Glomerular visceral epithelial cell (primary cell): ENCODE data around the gene ST6GAL2.

Experiments
- DNase-seq: peaks from one replicate; pipeline ENCODE4 v3.0.0-alpha.2; 2016; ENCODE audit errors: extremely low spot score

Gene ST6GAL2

GRCh38 chr2:106863387-106863786 lies 22.6 kb downstream of the ST6GAL2 start:
- no peak for DNase-seq

- no peak for DNase-seq
Observed at GRCh38 chr2:106859498-106859897, 26.5 kb downstream of the ST6GAL2 start.

GRCh38 chr2:106858810-106859209 lies 27.2 kb downstream of the ST6GAL2 start:
- DNase-seq, result no peak

GRCh38 chr2:106857882-106858478 lies 28.0 kb downstream of the ST6GAL2 start:
- DNase-seq, result no peak

- DNase-seq, result no peak
Observed at GRCh38 chr2:106853631-106854030, 32.3 kb downstream of the ST6GAL2 start.

- DNase-seq, result no peak
Observed at GRCh38 chr2:106851881-106852501, 34.0 kb downstream of the ST6GAL2 start.

GRCh38 chr2:106851087-106851874 lies 34.7 kb downstream of the ST6GAL2 start:
- DNase-seq, result no peak

- DNase-seq, result no peak
Observed at GRCh38 chr2:106849253-106849652, 36.7 kb downstream of the ST6GAL2 start.

- DNase-seq, result no peak
Observed at GRCh38 chr2:106847366-106847765, 38.6 kb downstream of the ST6GAL2 start.

GRCh38 chr2:106845716-106846115 lies 40.3 kb downstream of the ST6GAL2 start:
- no peak for DNase-seq

- no peak for DNase-seq
Observed at GRCh38 chr2:106843910-106844250, 42.1 kb downstream of the ST6GAL2 start.

- no peak for DNase-seq
Observed at GRCh38 chr2:106843001-106843909, 42.7 kb downstream of the ST6GAL2 start.

GRCh38 chr2:106841886-106842645 lies 43.9 kb downstream of the ST6GAL2 start:
- no peak for DNase-seq

GRCh38 chr2:106840818-106841217 lies 45.1 kb downstream of the ST6GAL2 start:
- DNase-seq, result no peak

GRCh38 chr2:106839849-106840595 lies 45.9 kb downstream of the ST6GAL2 start:
- DNase-seq, result no peak

GRCh38 chr2:106833256-106833655 lies 52.7 kb downstream of the ST6GAL2 start:
- no peak for DNase-seq

- no peak for DNase-seq
Observed at GRCh38 chr2:106831816-106832569, 54.0 kb downstream of the ST6GAL2 start.

GRCh38 chr2:106831241-106831640 lies 54.7 kb downstream of the ST6GAL2 start:
- DNase-seq, result no peak

- no peak for DNase-seq
Observed at GRCh38 chr2:106830191-106830590, 55.8 kb downstream of the ST6GAL2 start.

GRCh38 chr2:106828119-106828518 lies 57.8 kb downstream of the ST6GAL2 start:
- DNase-seq, result no peak
